Activated CD4-positive, alpha-beta T cell treated with anti-CD3 and anti-CD28 coated beads, Interleukin-2, amount 10 ng/mL, durations not matched to agents 24 days and 14 days (primary cell): ENCODE measurements around the gene LDLRAP1. TPM values are rescaled to one million over a fixed set of nuclear protein-coding genes. Genes with fewer than 3 reads are reported as not detected.

Experiments used
- DNase-seq: peaks from one replicate; pipeline ENCODE4 v3.0.0; 2022
- H3K27ac Mint-ChIP-seq: one replicate; pipeline ENCODE4 v1.8.0; 2022; ENCODE audit warnings: mild to moderate bottlenecking, mixed read lengths
- H3K27me3 Mint-ChIP-seq: one replicate; pipeline ENCODE4 v1.8.0; 2022; ENCODE audit warnings: mixed read lengths
- H3K36me3 Mint-ChIP-seq: one replicate; pipeline ENCODE4 v1.8.0; 2022; ENCODE audit warnings: low read depth, mild to moderate bottlenecking, mixed read lengths
- H3K4me1 Mint-ChIP-seq: one replicate; pipeline ENCODE4 v1.8.0; 2021; ENCODE audit warnings: mixed read lengths
- H3K4me3 Mint-ChIP-seq: one replicate; pipeline ENCODE4 v1.8.0; 2022; ENCODE audit warnings: mild to moderate bottlenecking, moderate library complexity, mixed read lengths
- H3K9me3 Mint-ChIP-seq: one replicate; pipeline ENCODE4 v1.8.0; 2021; ENCODE audit warnings: mixed read lengths
- intact Hi-C: fragments of 100-400 bp; cut with micrococcal nuclease; formaldehyde crosslinking; loops from one replicate; pipeline ENCODE4 v1.15.1; 2023
- total RNA-seq: library from RNA; stranded (reverse); gene quantifications from 2 replicates; pipeline ENCODE4 v1.2.3, GENCODE V29; 2022

Gene LDLRAP1
- total RNA-seq, 1 donor from 2014 or later: 6.1 TPM

- H3K4me1 Mint-ChIP-seq: peaks cover 4% of the 10 kb centered on the region
- H3K27me3 Mint-ChIP-seq: peaks cover 5% of the 10 kb centered on the region
- no peak overlapping the region for H3K27ac Mint-ChIP-seq
Observed at GRCh38 chr1:25517476-25518394, 25.7 kb upstream of the LDLRAP1 start.

GRCh38 chr1:25519624-25520023, 23.8 kb upstream of the LDLRAP1 start:
- H3K27ac Mint-ChIP-seq: no peak overlapping the region
- H3K36me3 Mint-ChIP-seq: no peaks in the 10 kb centered on the region
- intact Hi-C loops: loop anchor here (5.0 kb wide), 1 partner anchor 117 kb away; no protein-coding TSS in a partner anchor
- no peak for DNase-seq
- H3K4me1 Mint-ChIP-seq: peaks cover 4% of the 10 kb centered on the region
- no peak overlapping the region for H3K4me3 Mint-ChIP-seq
- H3K27me3 Mint-ChIP-seq: peaks cover 5% of the 10 kb centered on the region
- H3K9me3 Mint-ChIP-seq: no peaks in the 10 kb centered on the region

More at GRCh38 chr1:25517476-25518394, 25.7 kb upstream of the LDLRAP1 start:
- intact Hi-C loops: no loop called here
- H3K9me3 Mint-ChIP-seq: no peaks in the 10 kb centered on the region
- no peak for DNase-seq
- H3K36me3 Mint-ChIP-seq: no peaks in the 10 kb centered on the region
- H3K4me3 Mint-ChIP-seq: no peak overlapping the region

GRCh38 chr1:25520446-25521061, 22.9 kb upstream of the LDLRAP1 start:
- Mint-ChIP-seq H3K27ac (no peak overlapping the region), H3K9me3 (peaks cover 5% of the 10 kb centered on the region), H3K4me3 (no peak overlapping the region), H3K4me1 (peaks cover 7% of the 10 kb centered on the region), H3K27me3 (peaks cover 4% of the 10 kb centered on the region), H3K36me3 (no peaks in the 10 kb centered on the region)
- intact Hi-C loops: loop anchor here (5.0 kb wide), 1 partner anchor 118 kb away; no protein-coding TSS in a partner anchor
- DNase-seq: peak; percentile 90

GRCh38 chr1:25522031-25522655, 21.3 kb upstream of the LDLRAP1 start:
- Mint-ChIP-seq H3K27ac (no peak overlapping the region), H3K36me3 (no peaks in the 10 kb centered on the region), H3K27me3 (peaks cover 5% of the 10 kb centered on the region), H3K4me3 (no peak overlapping the region), H3K9me3 (peaks cover 6% of the 10 kb centered on the region), H3K4me1 (peaks cover 8% of the 10 kb centered on the region)
- intact Hi-C loops: loop anchor here (5.0 kb wide), 1 partner anchor 120 kb away; no protein-coding TSS in a partner anchor
- DNase-seq: no peak

- H3K4me3 Mint-ChIP-seq: no peak overlapping the region
- H3K36me3 Mint-ChIP-seq: no peaks in the 10 kb centered on the region
- DNase-seq: no peak
- intact Hi-C loops: loop anchor here (5.0 kb wide), 1 partner anchor 121 kb away; no protein-coding TSS in a partner anchor
- peaks cover 6% of the 10 kb centered on the region for H3K9me3 Mint-ChIP-seq
- H3K4me1 Mint-ChIP-seq: peaks cover 8% of the 10 kb centered on the region
- peaks cover 5% of the 10 kb centered on the region for H3K27me3 Mint-ChIP-seq
- no peak overlapping the region for H3K27ac Mint-ChIP-seq
Observed at GRCh38 chr1:25523542-25523941, 19.9 kb upstream of the LDLRAP1 start.

- no peak for DNase-seq
- Mint-ChIP-seq H3K4me3 (no peak overlapping the region), H3K9me3 (peaks cover 10% of the 10 kb centered on the region), H3K27ac (no peak overlapping the region), H3K4me1 (peaks cover 8% of the 10 kb centered on the region), H3K27me3 (peaks cover 5% of the 10 kb centered on the region), H3K36me3 (no peaks in the 10 kb centered on the region)
- intact Hi-C loops: loop anchor here (5.0 kb wide), 1 partner anchor 122 kb away; no protein-coding TSS in a partner anchor
Observed at GRCh38 chr1:25524568-25525360, 18.6 kb upstream of the LDLRAP1 start.

DNA sequence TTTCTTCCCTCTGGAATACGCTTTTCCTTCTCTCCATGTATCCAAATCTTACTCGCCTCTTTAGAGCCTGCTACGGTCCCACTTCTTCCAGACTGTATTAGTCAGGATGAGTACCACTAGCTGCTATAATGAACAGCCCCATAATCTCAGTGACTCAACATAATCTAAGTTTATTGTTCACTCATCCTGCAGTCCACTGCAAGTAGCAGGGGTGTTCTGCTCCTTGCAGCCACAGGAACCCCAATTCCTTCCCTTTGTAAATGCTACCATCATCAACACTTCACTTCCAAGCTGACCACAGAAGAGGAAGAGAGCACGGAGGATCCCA, 18.1 kb upstream of the LDLRAP1 start:
- H3K27me3 Mint-ChIP-seq: peaks cover 5% of the 10 kb centered on the region
- H3K9me3 Mint-ChIP-seq: peaks cover 10% of the 10 kb centered on the region
- no peak for DNase-seq
- peaks cover 8% of the 10 kb centered on the region for H3K4me1 Mint-ChIP-seq
- no peaks in the 10 kb centered on the region for H3K36me3 Mint-ChIP-seq
- no peak overlapping the region for H3K27ac Mint-ChIP-seq
- H3K4me3 Mint-ChIP-seq: no peak overlapping the region
- intact Hi-C loops: no loop called here

GRCh38 chr1:25526753-25527152, 16.7 kb upstream of the LDLRAP1 start:
- intact Hi-C loops: no loop called here
- no peak for DNase-seq
- no peaks in the 10 kb centered on the region for H3K36me3 Mint-ChIP-seq
- no peak overlapping the region for H3K27ac Mint-ChIP-seq
- H3K4me1 Mint-ChIP-seq: peaks cover 4% of the 10 kb centered on the region
- peaks cover 5% of the 10 kb centered on the region for H3K27me3 Mint-ChIP-seq
- H3K4me3 Mint-ChIP-seq: no peak overlapping the region
- peaks cover 10% of the 10 kb centered on the region for H3K9me3 Mint-ChIP-seq

DNA sequence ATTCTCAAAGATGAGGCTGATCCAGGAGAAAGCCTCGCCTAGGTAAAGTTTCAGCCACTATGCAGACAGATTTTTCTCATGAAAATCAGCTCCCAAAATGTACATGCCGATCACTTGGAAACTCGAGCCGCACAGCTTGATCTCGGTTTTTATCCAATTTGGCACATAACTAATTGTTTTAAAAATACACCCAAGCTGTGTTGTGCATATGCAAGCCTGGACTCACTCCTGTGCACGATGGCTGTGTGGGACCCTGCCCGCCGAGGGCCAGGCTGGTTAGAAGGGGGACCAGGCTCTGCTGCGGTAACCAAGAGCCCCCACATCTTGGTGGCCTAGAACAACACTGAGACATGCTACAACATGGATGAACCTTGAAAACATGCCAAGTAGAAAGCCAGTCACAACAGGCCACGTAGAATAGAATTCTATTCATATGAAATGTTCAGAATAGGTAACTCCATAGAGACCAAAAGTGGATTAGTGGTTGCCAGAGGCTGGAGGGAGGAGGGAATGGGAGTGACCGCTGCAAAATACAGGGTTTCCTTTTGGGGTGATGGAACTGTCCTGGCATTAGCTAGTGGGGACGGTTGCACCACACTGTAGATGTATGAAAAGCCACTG, 16.1 kb upstream of the LDLRAP1 start:
- no peak overlapping the region for H3K27ac Mint-ChIP-seq
- H3K36me3 Mint-ChIP-seq: no peaks in the 10 kb centered on the region
- intact Hi-C loops: no loop called here
- no peak overlapping the region for H3K4me3 Mint-ChIP-seq
- H3K4me1 Mint-ChIP-seq: peaks cover 4% of the 10 kb centered on the region
- DNase-seq: no peak
- H3K27me3 Mint-ChIP-seq: peaks cover 5% of the 10 kb centered on the region
- H3K9me3 Mint-ChIP-seq: peaks cover 10% of the 10 kb centered on the region

- DNase-seq: no peak
- intact Hi-C loops: no loop called here
Observed at GRCh38 chr1:25527946-25528595, 15.3 kb upstream of the LDLRAP1 start.

GRCh38 chr1:25528881-25529517, 14.4 kb upstream of the LDLRAP1 start:
- no peak for DNase-seq
- Mint-ChIP-seq H3K27ac (no peak overlapping the region), H3K27me3 (peaks cover 5% of the 10 kb centered on the region), H3K4me3 (no peak overlapping the region), H3K4me1 (peaks cover 4% of the 10 kb centered on the region), H3K9me3 (peaks cover 10% of the 10 kb centered on the region), H3K36me3 (no peaks in the 10 kb centered on the region)
- intact Hi-C loops: no loop called here

More at GRCh38 chr1:25527946-25528595, 15.3 kb upstream of the LDLRAP1 start:
- Mint-ChIP-seq H3K27me3 (peaks cover 5% of the 10 kb centered on the region), H3K4me3 (no peak overlapping the region), H3K27ac (no peak overlapping the region), H3K36me3 (no peaks in the 10 kb centered on the region), H3K4me1 (peaks cover 4% of the 10 kb centered on the region), H3K9me3 (peaks cover 10% of the 10 kb centered on the region)

DNA sequence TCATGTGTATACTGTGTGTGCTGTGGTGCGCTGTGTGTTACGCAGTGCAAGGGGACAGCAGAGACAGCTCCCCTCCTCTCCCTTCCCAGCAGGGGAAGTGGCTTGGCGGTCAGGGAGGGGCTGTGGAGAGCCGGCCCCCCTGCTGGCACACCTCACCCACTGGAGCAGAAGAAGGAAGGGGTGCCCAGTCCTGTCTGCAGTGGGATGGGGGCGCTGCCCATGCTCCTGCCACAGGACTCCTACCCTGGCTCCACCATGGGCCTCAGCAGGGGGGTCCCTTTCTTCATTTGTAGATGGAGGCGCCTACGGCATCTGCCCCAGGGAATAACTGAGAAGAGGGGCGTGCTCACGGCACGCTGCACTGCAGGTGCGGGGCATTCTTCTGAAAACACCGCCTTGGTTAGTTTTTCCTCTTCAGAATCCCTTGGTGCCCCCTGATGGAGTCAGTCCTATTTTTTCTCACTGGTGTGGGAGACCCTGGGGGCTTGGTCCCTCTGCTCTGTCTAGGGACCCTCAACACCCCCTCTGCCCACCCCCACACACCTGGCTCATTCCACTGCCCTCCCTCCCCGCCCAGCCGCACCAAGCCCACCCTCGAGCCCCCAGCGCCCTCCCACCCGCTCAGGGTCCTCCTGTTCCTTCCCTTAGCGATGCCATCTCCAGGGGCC, 13.8 kb upstream of the LDLRAP1 start:
- Mint-ChIP-seq H3K27ac (no peak overlapping the region), H3K27me3 (peaks cover 5% of the 10 kb centered on the region), H3K4me3 (no peak overlapping the region), H3K36me3 (no peaks in the 10 kb centered on the region), H3K4me1 (peaks cover 4% of the 10 kb centered on the region), H3K9me3 (peaks cover 10% of the 10 kb centered on the region)
- DNase-seq: no peak
- intact Hi-C loops: no loop called here
